GM19240 (cell line): ENCODE results near the gene SLC44A1.

Source experiments
- DNase-seq: peaks from one replicate; pipeline ENCODE4 v3.0.0; 2011; ENCODE audit warnings: low spot score; ENCODE audit not compliant: insufficient read length

The SLC44A1 gene

DNA sequence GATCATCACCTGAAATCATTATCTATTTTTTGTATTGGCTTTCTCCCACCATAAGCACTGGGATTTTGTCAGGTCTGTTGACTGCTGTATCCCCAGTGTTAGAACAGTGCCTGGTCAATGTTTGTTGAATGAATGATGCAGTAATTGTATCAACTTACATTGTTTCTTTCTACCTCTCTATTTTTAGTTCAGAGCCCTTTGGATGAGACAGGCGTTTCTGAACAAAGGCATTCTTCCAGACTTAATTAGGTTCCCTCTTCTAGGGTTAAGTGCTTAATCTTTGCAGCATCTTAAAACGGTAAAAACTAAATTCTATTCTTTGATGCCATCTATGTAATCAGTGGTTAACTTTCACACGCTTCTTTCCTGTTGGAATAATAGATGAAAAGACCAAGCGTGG is 26.3 kb downstream of the SLC44A1 start:
- DNase-seq = no peak

GRCh38 chr9:105273731-105274130 is 29.3 kb downstream of the SLC44A1 start:
- no peak for DNase-seq

DNA sequence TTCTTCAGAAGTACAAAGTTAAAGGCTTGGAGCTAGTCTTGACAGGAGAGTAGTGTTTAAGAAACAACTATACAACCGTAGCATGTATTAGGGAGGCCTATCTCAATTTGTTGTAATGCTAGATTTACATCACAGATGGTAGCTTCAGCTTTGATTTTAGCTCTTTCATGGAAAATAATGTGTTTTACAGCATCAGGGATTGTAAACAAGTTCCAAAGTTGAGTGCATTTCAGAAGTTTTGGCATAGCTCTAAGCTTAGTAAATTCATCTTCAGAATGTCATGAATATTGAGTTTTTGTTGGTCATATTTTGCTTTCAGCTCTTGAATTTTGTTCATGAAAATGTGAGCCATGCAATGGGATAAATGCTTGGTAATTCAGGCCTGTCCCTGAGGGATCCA is 30.7 kb downstream of the SLC44A1 start:
- no peak for DNase-seq

GRCh38 chr9:105275938-105276337 is 31.5 kb downstream of the SLC44A1 start:
- DNase-seq = no peak

- DNase-seq = no peak
These were observed 34.3 kb downstream of the SLC44A1 start for GRCh38 chr9:105278751-105279150.

GRCh38 chr9:105280691-105281090 is 36.2 kb downstream of the SLC44A1 start:
- DNase-seq = no peak

DNA sequence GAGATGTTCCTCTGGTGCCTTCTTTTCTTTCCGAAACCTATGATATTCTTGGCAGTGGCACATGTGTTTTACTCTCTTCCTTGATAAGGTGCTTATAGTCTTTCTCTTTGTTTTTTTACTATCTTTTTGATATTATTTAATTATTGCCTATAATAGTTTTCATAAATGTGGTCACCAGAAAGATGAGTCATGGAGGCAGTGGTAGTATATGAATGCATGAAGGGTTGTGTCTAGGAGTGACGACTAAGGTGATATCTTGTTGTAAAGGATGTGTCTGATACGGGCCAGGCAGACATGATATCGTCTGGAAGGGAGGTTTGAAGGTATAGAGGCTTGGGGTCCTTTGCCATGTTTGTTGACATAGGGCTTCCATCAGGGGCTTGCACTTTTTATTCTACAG is 36.8 kb downstream of the SLC44A1 start:
- no peak for DNase-seq

- DNase-seq = no peak
These were observed 37.5 kb downstream of the SLC44A1 start for GRCh38 chr9:105281926-105282325.

DNA sequence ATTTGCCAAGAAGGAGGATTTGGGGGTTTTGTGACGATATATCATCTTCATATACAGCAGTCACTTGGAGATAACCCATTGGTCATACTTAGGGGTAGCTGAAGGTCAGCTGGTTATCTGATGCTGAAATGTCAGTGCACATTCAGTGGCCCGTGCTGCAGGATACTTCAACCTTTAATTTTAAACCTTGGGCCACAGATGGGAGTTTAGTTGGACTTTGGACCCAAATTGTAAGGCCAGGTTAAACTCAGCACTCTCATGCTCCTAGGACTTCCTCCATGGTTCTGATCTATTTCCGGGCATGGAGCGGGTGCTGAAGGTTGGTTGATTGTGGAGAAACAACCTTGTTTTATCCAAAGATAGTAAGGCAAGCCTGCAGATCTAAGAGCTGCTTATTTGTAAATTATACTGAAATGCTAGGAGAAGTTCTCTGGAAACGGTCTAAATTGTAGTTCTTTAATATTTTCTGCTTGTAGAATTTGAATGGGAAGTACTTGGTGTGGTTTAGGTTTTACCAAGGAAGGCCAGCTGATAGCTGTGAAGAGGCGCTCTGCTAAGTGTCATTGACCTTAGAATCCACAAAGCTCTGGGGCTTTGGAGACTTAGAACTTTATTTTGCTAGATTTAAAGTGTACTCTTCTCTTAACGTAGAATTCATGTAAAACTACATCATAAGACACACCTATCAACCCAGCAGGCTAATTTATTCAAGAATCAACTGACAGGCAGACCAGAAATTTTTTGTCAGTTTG is 38.6 kb downstream of the SLC44A1 start:
- no peak for DNase-seq

- DNase-seq = no peak
These were observed 39.3 kb downstream of the SLC44A1 start for GRCh38 chr9:105283795-105284194.

DNA sequence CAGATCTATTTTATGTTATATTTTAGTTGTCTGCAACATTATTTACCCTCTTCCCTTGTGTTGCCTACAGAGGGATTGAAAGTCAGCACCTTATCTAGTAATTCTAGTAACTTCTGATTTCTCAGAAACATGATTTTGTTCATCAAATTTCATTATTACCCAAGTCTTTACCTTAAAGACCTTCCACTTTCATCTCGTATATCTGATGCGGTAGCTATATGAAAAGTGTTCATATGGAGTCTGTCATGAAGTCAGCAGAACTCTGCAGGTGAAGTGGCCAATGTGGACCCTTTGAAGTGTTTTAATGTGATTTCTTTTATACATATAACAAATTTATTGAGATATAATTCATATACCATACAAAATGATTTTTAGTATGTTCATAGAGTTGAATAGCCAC is 40.0 kb downstream of the SLC44A1 start:
- DNase-seq = no peak

GRCh38 chr9:105286098-105286497 is 41.6 kb downstream of the SLC44A1 start:
- DNase-seq = no peak

GRCh38 chr9:105289305-105289704 is 44.9 kb downstream of the SLC44A1 start:
- no peak for DNase-seq

- DNase-seq = no peak
These were observed 46.0 kb downstream of the SLC44A1 start for GRCh38 chr9:105290418-105290817.

- DNase-seq = no peak
These were observed 46.5 kb downstream of the SLC44A1 start for GRCh38 chr9:105290954-105291353.

GRCh38 chr9:105291422-105291859 is 47.0 kb downstream of the SLC44A1 start:
- DNase-seq = no peak

GRCh38 chr9:105291938-105292337 is 47.5 kb downstream of the SLC44A1 start:
- DNase-seq = no peak

DNA sequence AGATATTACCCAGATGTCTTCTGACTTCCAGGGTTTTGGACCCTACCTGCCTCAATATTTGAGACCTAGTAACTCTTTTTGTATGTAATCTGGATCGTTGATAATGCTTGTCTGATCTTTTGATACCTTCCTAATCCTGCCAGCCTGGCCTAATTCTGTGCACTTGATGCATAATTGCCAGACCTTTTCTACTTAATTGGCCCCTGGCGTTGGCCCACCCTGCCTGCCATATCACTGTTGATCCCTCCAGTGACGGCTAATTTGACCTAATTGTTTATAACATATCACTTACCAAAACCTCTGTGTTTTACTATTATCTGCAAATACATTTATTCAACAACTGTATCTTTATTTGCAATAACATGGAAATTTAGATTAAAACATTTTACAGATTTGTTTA is 49.0 kb downstream of the SLC44A1 start:
- DNase-seq = no peak

GRCh38 chr9:105295201-105295550 is 50.7 kb downstream of the SLC44A1 start:
- no peak for DNase-seq

- no peak for DNase-seq
These were observed 51.5 kb downstream of the SLC44A1 start for GRCh38 chr9:105295986-105296385.

GRCh38 chr9:105296445-105296844 is 52.0 kb downstream of the SLC44A1 start:
- DNase-seq = no peak

GRCh38 chr9:105296877-105297287 is 52.4 kb downstream of the SLC44A1 start:
- no peak for DNase-seq

DNA sequence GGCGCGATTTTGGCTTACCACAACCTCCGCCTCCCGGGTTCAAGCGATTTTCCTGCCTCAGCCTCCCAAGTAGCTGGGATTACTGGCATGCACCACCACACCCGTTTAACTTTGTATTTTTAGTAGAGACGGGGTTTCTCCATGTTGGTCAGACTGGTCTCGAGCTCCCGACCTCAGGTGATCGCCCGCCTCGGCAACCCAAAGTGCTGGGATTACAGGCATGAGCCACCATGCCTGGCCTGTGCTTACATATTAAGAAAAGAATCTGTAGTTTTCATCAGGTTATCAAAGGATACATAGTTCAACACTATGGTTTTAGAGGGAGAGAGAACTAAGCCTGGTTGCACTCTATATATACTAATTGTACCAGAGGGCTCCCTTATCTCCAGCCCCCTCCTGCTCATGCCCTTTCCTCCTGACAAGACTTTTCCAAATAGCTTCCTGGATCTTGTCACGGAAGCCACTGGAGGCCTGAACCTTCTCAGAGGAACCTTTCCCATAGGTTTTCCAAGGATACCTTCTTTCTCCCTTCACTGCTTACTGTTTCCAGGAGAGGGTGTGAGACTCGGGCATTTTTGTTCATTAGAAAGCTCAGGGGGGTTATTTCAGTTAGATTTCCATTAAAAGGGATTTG is 53.1 kb downstream of the SLC44A1 start:
- no peak for DNase-seq
